ENCODE data around the gene ARMH3.

Gene ARMH3

DNA sequence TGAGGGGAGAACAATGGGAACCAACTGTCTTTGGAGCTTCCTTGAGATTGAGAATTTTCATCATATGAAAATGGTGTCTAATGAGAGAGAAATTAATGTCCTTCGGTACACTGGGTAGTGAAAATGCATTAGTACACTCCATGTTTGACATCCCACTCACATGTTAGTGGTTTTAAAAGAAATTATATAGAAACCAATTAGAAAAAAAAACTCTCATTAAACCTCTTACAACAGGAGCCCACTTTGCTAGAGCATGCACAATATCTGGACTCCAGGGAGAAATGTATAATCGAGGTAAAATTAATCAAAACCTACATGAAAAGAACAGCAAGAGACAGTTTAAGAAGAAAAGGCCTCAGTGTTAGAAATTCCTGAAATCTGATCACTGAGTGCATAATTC lies 133.1 kb downstream of the ARMH3 start:
- H3K27ac ChIP-seq = no peak overlapping the region
- no peak for TF ChIP-seq ZFX (IDR thresholded peaks at IDR 0.05; ENCODE audit: borderline replicate concordance)
- TF ChIP-seq, protein P1, sequence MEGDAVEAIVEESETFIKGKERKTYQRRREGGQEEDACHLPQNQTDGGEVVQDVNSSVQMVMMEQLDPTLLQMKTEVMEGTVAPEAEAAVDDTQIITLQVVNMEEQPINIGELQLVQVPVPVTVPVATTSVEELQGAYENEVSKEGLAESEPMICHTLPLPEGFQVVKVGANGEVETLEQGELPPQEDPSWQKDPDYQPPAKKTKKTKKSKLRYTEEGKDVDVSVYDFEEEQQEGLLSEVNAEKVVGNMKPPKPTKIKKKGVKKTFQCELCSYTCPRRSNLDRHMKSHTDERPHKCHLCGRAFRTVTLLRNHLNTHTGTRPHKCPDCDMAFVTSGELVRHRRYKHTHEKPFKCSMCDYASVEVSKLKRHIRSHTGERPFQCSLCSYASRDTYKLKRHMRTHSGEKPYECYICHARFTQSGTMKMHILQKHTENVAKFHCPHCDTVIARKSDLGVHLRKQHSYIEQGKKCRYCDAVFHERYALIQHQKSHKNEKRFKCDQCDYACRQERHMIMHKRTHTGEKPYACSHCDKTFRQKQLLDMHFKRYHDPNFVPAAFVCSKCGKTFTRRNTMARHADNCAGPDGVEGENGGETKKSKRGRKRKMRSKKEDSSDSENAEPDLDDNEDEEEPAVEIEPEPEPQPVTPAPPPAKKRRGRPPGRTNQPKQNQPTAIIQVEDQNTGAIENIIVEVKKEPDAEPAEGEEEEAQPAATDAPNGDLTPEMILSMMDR (IDR thresholded peaks at IDR 0.05) = no peak

- H3K27ac ChIP-seq = no peak overlapping the region
- TF ChIP-seq, protein P1 (IDR thresholded peaks at IDR 0.05) = no peak
- no peak for TF ChIP-seq ZFX (IDR thresholded peaks at IDR 0.05; ENCODE audit: borderline replicate concordance)
Observed at GRCh38 chr10:101920546-101920945, 135.4 kb downstream of the ARMH3 start.

DNA sequence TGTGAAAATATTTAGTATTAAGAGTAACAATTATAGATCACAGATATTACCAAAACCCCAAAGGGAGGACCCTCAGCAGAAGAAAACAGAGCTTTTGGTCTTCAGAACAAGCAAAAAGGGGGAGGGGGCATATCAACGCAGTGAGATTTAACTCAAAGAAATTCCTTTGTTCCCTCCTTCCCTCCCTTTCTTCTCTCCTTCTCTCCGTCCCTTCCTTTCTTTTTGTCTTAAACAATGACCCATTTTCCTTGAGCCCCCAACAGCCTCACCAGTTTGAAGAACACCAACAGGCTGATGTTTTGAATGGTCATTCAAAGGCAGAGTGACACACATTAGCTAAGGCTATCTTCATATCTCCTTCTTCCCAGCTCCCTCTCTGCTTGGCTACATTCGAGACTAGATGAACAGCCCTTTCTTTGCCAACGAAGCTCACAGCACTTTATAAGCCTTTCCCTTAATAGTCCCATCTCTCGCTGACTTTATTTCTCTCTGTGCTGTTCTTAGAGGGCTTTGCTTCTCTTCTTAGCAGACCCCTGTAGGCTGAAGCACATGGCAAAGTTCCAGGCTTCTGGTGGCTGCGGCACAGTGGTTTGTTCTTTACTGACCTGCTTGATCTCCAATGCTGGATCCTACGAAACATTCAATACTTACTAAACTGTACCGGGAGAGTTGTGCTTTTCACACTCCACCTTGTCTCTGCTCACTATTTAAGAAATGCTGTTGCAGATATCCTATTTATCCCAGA lies 136.8 kb downstream of the ARMH3 start:
- TF ChIP-seq, protein P1 (IDR thresholded peaks at IDR 0.05) = no peak
- TF ChIP-seq ZFX (IDR thresholded peaks at IDR 0.05; ENCODE audit: borderline replicate concordance) = no peak
- no peak overlapping the region for H3K27ac ChIP-seq

- TF ChIP-seq, protein P1 (IDR thresholded peaks at IDR 0.05) = no peak
- TF ChIP-seq ZFX (IDR thresholded peaks at IDR 0.05; ENCODE audit: borderline replicate concordance) = no peak
Observed at GRCh38 chr10:101912561-101913179, 143.3 kb downstream of the ARMH3 start.

DNA sequence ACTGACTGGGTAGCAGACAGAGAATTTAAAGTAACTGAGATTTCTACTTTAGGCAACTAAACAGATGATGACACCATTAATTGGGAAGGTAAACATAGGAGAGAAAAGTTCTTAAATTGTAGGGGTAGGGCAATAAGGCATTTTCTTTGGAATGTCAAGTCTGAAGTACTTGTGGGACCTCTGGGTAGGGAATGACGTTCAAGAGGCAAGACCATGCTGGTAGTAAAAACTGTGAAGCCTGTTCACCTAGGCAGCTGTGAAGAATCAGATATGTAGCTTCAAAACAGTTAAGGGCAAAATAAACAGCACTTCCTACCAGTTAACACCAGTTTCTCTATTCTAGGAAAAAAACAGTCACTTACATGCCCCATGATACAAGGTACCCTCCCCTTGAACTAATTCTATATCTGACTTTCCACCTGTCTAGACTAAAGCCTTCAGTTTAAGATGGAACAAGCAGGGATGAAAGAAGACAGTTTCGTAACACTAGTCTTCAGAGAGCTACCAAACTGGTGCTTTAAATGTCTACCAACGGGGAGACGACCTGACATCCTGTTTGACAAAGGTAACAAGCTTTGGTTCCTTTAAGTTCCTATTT lies 149.3 kb downstream of the ARMH3 start:
- H3K27ac ChIP-seq = no peak overlapping the region
- TF ChIP-seq, protein P1 (IDR thresholded peaks at IDR 0.05) = no peak
- no peak for TF ChIP-seq ZFX (IDR thresholded peaks at IDR 0.05; ENCODE audit: borderline replicate concordance)

More at GRCh38 chr10:101912561-101913179, 143.3 kb downstream of the ARMH3 start:
- H3K27ac ChIP-seq = no peak overlapping the region

DNA sequence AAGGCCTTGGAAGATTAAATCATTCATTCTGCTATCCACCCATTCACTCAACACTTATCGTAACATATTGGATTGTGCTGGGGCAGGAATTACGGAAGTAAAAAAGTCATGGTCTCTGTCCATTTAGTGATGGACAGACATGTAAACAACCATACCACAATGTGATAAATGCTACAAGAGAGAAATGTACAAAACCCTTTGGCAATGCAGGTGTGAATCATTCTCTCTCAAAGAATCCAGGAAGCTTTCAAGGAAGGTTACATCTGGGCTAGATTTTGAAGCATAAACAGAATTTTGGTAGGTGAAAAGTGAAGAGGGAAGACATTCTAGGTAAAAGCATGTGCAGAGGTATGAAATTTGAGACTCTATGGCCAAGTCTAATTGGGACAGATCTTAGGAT lies 150.7 kb downstream of the ARMH3 start:
- no peak overlapping the region for H3K27ac ChIP-seq
- TF ChIP-seq ZFX (IDR thresholded peaks at IDR 0.05; ENCODE audit: borderline replicate concordance) = no peak
- TF ChIP-seq, protein P1 (IDR thresholded peaks at IDR 0.05) = no peak

Data from 22Rv1 (cell line).